GM18505 (cell line): ENCODE results near the gene HIP1R.

Experiments used
- ATAC-seq: cut with Tn5 transposase; IDR thresholded peaks from one replicate; pipeline ENCODE4 v1.9.1; 2021; ENCODE audit not compliant: unreplicated experiment
- POLR2A ChIP-seq: IDR thresholded peaks from 4 replicates; pipeline ENCODE4 v1.6.1; 2011; ENCODE audit warnings: borderline replicate concordance; ENCODE audit not compliant: insufficient read depth, insufficient read length; ENCODE audit errors: extremely low read depth

The HIP1R gene

DNA sequence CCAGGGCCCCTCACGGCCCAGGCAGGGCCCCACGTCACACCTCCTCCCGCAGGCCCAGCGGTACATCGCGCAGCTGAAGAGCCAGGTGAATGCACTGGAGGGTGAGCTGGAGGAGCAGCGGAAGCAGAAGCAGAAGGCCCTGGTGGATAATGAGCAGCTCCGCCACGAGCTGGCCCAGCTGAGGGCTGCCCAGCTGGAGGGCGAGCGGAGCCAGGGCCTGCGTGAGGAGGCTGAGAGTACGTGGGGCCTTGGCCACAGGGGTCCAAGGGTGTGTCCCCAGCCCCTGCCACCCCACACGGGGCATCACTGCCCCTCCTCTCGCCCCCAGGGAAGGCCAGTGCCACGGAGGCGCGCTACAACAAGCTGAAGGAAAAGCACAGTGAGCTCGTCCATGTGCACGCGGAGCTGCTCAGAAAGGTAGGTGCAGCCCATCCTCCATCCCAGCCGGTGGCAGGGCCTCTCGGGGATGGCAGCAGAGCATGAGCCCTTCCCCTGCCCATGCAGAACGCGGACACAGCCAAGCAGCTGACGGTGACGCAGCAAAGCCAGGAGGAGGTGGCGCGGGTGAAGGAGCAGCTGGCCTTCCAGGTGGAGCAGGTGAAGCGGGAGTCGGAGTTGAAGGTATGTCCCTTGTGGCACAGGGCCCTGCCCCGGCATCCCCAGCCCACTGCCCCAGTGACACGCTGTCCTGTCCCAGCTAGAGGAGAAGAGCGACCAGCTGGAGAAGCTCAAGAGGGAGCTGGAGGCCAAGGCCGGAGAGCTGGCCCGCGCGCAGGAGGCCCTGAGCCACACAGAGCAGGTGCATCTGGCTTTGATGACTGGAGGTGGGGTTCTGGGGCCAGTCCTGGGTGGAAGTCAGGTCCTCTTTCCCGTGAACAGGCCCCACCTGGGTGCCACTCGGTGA lies 20.9 kb downstream of the HIP1R start:
- no peak for ATAC-seq
- TF ChIP-seq POLR2A, result no peak

DNA sequence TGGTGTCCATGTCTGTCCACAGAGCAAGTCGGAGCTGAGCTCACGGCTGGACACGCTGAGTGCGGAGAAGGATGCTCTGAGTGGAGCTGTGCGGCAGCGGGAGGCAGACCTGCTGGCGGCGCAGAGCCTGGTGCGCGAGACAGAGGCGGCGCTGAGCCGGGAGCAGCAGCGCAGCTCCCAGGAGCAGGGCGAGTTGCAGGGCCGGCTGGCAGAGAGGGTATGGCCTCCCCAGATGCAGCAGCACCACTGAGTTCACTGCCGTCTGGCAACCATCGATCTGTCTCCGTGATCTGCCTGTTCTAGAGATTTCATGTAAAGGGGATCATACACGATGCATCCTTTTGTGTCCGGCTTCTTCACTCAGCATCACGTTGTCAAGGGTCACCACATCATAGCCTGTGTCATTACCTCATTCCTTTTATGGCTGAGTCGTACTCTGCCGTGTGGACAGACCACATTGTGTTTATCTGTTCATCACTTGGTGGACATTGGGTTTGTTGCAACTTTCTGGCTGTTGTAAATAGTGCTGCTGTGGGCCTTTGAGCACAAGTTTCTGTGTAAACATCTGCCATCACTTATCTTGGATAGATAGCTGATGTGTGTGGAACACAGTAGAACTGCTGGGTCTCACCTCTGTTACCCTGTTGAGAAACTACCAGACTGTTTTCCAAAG lies 21.9 kb downstream of the HIP1R start:
- no peak for TF ChIP-seq POLR2A
- ATAC-seq, result no peak

DNA sequence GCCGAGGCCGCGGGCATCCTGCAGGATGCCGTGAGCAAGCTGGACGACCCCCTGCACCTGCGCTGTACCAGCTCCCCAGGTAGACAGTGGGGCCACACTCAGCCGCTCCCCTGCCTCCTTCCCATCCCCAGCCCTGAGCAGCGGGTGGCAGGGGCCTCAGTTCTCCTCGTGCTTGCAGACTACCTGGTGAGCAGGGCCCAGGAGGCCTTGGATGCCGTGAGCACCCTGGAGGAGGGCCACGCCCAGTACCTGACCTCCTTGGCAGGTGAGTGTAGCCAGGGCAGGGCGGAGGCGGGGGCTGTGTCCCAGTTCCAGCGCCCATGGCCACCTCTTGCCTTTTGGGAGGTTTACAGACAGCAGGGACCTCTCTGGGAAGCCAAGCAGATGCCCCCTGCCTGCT lies 22.9 kb downstream of the HIP1R start:
- no peak for ATAC-seq

DNA sequence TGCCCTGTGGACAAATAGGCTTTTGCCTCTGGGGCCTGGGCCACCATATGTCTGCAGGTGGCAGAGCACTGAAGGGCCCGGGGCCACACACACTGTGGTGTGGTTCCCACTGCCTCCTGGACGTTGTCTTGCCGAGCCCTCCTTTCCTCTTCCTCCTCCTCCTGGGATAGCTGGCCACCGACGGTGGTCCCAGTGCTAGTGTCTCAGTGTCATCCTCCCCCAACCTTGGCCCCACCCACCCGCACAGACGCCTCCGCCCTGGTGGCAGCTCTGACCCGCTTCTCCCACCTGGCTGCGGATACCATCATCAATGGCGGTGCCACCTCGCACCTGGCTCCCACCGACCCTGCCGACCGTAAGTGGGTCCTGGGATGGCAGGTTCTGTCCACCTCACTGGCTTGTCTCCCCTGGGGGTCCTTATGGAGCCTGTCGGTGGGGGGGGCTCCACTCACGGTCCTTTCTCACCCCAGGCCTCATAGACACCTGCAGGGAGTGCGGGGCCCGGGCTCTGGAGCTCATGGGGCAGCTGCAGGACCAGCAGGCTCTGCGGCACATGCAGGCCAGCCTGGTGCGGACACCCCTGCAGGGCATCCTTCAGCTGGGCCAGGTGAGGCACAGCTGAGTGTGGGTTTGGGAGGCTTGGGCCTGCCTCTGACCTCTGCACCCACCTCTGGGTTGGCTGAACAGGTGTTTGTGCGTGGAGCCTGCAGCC lies 23.5 kb downstream of the HIP1R start:
- TF ChIP-seq POLR2A, result no peak
- ATAC-seq, result no peak

More for the DNA sequence above, 22.9 kb downstream of the HIP1R start:
- no peak for TF ChIP-seq POLR2A

DNA sequence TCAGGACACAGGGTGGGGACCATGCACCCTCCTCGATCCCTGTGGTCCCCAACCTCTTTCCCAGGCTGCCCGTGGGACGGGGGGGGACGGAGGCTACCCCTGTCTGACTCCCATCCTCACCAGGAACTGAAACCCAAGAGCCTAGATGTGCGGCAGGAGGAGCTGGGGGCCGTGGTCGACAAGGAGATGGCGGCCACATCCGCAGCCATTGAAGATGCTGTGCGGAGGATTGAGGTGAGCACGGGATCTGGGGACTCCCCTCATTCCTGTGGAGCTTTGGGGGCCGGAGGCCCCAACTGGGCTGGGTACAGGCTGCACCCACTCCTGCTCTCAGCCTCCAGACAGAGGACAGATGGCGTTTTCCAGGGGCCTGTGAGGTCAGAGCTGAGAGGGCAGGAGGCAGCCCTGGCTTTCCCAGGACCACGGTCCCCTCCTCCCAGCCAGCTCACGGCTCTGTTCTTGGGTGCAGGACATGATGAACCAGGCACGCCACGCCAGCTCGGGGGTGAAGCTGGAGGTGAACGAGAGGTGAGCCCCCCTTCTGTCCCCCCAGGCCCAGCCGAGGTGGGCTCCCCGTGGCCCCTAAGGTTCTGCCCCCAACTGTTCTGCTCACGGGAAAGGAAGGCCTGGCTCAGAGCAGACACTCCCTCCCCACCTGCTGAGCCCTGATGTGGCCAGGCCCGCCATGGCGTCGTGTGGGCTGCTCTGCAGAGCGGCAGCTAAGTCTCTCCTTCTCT lies 24.2 kb downstream of the HIP1R start:
- TF ChIP-seq POLR2A, result no peak
- no peak for ATAC-seq

DNA sequence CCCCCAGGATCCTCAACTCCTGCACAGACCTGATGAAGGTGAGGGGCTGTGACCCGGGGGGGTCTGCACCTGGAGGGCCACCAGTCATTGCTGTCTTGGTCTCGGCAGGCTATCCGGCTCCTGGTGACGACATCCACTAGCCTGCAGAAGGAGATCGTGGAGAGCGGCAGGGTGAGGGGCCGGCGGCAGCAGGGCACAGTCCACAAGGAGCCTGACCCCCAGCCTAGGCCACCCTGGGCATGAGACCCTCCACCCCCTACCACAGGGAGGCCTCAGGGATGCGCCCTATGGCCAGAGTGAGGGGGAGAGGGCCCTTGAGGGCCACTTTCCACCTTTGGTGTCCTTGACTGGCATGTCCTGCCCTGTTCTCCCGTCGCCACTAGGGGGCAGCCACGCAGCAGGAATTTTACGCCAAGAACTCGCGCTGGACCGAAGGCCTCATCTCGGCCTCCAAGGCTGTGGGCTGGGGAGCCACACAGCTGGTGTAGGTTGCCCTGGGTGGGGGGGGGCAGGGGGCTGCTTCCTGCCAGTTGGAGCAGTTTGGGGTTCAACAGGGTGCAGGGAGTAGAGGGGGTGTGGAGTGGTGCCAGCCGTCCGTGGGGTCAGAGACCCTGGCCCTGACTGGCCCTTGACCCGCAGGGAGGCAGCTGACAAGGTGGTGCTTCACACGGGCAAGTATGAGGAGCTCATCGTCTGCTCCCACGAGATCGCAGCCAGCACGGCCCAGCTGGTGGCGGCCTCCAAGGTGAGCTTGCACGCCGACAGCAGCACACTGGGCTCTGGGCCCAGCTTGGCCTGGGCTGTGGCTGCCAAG lies 25.0 kb downstream of the HIP1R start:
- ATAC-seq, result no peak
- TF ChIP-seq POLR2A, result no peak

DNA sequence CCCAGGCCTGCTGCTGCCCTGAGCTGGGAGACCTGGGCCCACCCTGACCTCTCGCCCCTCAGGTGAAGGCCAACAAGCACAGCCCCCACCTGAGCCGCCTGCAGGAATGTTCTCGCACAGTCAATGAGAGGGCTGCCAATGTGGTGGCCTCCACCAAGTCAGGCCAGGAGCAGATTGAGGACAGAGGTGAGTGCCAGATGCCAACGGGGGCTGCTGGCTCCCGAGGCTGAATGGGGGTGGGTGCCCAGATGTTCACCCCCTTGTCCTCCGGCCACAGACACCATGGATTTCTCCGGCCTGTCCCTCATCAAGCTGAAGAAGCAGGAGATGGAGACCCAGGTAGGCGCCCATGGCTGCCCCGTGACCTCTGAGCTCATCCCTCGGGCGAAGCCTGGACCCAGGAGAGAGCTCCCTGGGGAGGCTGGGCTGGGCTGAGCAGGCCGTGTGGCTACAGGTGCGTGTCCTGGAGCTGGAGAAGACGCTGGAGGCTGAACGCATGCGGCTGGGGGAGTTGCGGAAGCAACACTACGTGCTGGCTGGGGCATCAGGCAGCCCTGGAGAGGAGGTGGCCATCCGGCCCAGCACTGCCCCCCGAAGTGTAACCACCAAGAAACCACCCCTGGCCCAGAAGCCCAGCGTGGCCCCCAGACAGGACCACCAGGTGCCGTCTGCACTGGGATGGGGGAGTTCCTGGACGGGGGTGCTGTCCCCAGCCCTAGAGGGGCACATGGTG lies 25.8 kb downstream of the HIP1R start:
- ATAC-seq, result no peak
- TF ChIP-seq POLR2A, result no peak

DNA sequence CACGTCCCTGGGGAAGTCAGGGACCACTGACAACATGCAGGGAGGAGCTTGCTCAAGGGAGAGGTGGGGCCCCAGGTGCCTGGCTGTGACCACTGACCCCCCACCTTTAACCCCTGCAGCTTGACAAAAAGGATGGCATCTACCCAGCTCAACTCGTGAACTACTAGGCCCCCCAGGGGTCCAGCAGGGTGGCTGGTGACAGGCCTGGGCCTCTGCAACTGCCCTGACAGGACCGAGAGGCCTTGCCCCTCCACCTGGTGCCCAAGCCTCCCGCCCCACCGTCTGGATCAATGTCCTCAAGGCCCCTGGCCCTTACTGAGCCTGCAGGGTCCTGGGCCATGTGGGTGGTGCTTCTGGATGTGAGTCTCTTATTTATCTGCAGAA lies 26.3 kb downstream of the HIP1R start:
- no peak for ATAC-seq
- TF ChIP-seq POLR2A, result no peak

DNA sequence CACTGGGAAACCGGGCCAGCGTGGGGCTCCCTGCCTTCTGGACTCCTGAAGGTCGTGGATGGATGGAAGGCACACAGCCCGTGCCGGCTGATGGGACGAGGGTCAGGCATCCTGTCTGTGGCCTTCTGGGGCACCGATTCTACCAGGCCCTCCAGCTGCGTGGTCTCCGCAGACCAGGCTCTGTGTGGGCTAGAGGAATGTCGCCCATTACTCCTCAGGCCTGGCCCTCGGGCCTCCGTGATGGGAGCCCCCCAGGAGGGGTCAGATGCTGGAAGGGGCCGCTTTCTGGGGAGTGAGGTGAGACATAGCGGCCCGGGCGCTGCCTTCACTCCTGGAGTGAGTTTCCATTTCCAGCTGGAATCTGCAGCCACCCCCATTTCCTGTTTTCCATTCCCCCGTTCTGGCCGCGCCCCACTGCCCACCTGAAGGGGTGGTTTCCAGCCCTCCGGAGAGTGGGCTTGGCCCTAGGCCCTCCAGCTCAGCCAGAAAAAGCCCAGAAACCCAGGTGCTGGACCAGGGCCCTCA lies 26.9 kb downstream of the HIP1R start:
- TF ChIP-seq POLR2A, result no peak
- no peak for ATAC-seq

DNA sequence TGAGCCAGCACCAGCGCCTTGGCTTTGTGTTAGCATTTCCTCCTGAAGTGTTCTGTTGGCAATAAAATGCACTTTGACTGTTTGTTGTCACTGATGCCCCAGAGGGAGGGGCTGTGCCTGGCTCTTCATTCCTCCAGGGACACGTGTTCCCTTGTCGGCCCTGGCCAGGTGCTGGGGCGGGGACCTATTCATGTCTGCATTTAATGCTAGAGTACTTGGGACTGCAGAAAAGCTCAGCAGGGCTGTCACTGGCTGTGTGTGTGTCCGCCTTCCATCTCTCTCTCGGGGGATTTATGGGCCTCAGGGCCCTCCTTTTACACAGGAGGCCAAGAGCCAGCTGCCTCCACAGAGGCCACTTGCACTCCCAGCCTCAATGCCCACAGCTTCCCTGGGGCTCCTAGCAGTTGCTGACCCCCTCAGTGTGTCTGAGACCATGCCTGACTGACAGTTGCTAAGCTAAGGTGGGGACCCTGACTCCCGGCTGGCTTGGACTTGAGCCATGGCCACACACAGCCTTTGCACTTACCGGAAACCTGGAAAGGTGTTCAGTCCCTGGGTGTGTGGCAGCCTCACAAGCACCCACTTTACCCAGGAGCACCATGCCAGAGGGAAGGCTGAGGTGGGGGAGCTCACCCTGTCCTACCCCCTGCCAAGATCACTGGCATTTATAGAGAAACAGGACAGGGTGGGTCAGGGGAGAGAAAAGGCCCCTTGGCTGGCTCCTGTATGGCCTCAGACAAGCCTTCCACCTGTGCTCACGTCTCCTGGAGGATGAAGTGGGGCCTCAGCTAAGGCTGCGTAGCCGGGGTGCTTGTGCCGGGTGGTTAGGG lies 27.8 kb downstream of the HIP1R start:
- ATAC-seq, result no peak
- TF ChIP-seq POLR2A, result no peak

DNA sequence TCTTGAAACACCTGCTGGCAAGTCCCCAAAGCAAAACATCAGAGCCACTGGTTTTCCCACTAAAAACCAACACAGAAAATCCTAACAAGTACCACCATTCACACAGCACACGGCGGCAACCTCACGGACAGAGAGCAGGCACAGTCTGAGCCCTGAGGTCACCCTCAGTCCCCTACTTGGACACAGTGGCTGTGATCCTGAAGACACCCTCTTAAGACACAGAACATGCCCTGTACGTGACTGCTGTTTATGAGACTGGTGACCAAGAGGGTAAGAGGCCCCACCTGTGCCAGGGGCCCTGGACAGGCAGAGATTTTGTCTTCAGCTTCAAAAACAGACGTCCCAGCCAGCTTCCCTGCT lies 29.6 kb downstream of the HIP1R start:
- no peak for TF ChIP-seq POLR2A
- no peak for ATAC-seq
